PFSK-1 (cell line): ENCODE data around the gene ADPRHL1.
A peak's percentile ranks its signal among the peaks of the same experiment; 100 is the strongest.

Source experiments
- FOXP2 ChIP-seq: optimal IDR thresholded peaks from 2 replicates; pipeline ENCODE3; 2011; ENCODE audit warnings: borderline replicate concordance, control low read depth, inconsistent platforms; ENCODE audit not compliant: insufficient read depth; ENCODE audit errors: extremely low read length, extremely low read depth
- POLR2AphosphoS5 ChIP-seq: IDR thresholded peaks from 2 replicates; pipeline ENCODE4 v1.6.1; 2012; ENCODE audit warnings: low read depth, mild to moderate bottlenecking, control low read depth, low read length, moderate library complexity
- SIN3A ChIP-seq: IDR thresholded peaks from 2 replicates; pipeline ENCODE4 v1.6.1; 2012; ENCODE audit warnings: mild to moderate bottlenecking, low read length, moderate library complexity, borderline replicate concordance; ENCODE audit not compliant: insufficient read depth
- TAF1 ChIP-seq: IDR thresholded peaks from 2 replicates; pipeline ENCODE4 v1.6.1; 2012; ENCODE audit warnings: low read length, control low read depth, borderline replicate concordance; ENCODE audit not compliant: insufficient read depth
- TF ChIP-seq, protein P1 (sequence below), 2 experiments: IDR thresholded peaks; 2 replicates each; pipeline versions ENCODE4 v1.6.1 to v1.8.0; 2011 to 2012; ENCODE audit warnings: low read depth in 2 of 2, low read length in 2 of 2, control low read depth in 1 of 2, inconsistent platforms in 1 of 2, mild to moderate bottlenecking in 1 of 2, moderate library complexity in 1 of 2; ENCODE audit not compliant: insufficient read depth in 1 of 2

Gene ADPRHL1

GRCh38 chr13:113495494-113496210 is 42.4 kb upstream of the ADPRHL1 start:
- TF ChIP-seq POLR2AphosphoS5 (no peak), TAF1 (no peak), FOXP2 (no peak), SIN3A (no peak)
- TF ChIP-seq, protein P1, sequence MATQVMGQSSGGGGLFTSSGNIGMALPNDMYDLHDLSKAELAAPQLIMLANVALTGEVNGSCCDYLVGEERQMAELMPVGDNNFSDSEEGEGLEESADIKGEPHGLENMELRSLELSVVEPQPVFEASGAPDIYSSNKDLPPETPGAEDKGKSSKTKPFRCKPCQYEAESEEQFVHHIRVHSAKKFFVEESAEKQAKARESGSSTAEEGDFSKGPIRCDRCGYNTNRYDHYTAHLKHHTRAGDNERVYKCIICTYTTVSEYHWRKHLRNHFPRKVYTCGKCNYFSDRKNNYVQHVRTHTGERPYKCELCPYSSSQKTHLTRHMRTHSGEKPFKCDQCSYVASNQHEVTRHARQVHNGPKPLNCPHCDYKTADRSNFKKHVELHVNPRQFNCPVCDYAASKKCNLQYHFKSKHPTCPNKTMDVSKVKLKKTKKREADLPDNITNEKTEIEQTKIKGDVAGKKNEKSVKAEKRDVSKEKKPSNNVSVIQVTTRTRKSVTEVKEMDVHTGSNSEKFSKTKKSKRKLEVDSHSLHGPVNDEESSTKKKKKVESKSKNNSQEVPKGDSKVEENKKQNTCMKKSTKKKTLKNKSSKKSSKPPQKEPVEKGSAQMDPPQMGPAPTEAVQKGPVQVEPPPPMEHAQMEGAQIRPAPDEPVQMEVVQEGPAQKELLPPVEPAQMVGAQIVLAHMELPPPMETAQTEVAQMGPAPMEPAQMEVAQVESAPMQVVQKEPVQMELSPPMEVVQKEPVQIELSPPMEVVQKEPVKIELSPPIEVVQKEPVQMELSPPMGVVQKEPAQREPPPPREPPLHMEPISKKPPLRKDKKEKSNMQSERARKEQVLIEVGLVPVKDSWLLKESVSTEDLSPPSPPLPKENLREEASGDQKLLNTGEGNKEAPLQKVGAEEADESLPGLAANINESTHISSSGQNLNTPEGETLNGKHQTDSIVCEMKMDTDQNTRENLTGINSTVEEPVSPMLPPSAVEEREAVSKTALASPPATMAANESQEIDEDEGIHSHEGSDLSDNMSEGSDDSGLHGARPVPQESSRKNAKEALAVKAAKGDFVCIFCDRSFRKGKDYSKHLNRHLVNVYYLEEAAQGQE (IDR thresholded peaks at IDR 0.05; ENCODE audit: insufficient read depth in 1 of 2, low read depth in 2 of 2, low read length in 2 of 2), result no peak

- TF ChIP-seq SIN3A (peak; percentile 89; the same call in 1 of the 2 replicates), POLR2AphosphoS5 (no peak), FOXP2 (no peak)
- TF ChIP-seq, protein P1 (IDR thresholded peaks at IDR 0.05; ENCODE audit: insufficient read depth in 1 of 2, low read depth in 2 of 2, low read length in 2 of 2), result no peak
These were observed 40.1 kb upstream of the ADPRHL1 start for GRCh38 chr13:113493315-113493951.

GRCh38 chr13:113491982-113492381 is 38.7 kb upstream of the ADPRHL1 start:
- TF ChIP-seq SIN3A, result no peak
- no peak for TF ChIP-seq FOXP2
- TF ChIP-seq POLR2AphosphoS5, result no peak
- TF ChIP-seq, protein P1 (IDR thresholded peaks at IDR 0.05; ENCODE audit: insufficient read depth in 1 of 2, low read depth in 2 of 2, low read length in 2 of 2), result no peak
- no peak for TF ChIP-seq TAF1

GRCh38 chr13:113491418-113491883 is 38.2 kb upstream of the ADPRHL1 start:
- TF ChIP-seq, protein P1 (IDR thresholded peaks at IDR 0.05; ENCODE audit: insufficient read depth in 1 of 2, low read depth in 2 of 2, low read length in 2 of 2), result no peak
- TF ChIP-seq SIN3A (no peak), POLR2AphosphoS5 (no peak), FOXP2 (no peak), TAF1 (no peak)
